Hair follicle dermal papilla cell (primary cell): ENCODE results near the gene ZSWIM5. TPM values are rescaled to one million over a fixed set of nuclear protein-coding genes. Genes with fewer than 3 reads are reported as not detected.

Experiments
- total RNA-seq: library from RNA; depleted of rRNA; stranded (reverse); fragments of >200 nt; gene quantifications from 2 replicates; pipeline ENCODE4 v1.2.3, GENCODE V29; 2012

The ZSWIM5 gene
- 0.24 and 0.49 TPM in 2 replicates for total RNA-seq

GRCh38 chr1:45205910-45206721 is at the start of gene ZSWIM5:
Gene ZSWIM5, minus strand, starts transcription at chr1:45206605. Its CDS starts 255 bp downstream, at chr1:45206350.

GRCh38 chr1:45011837-45012638 is 194.4 kb downstream of the ZSWIM5 start, which contains the start of gene UROD:
Gene UROD, plus strand, starts transcription at chr1:45012254. Its CDS starts 12 bp downstream, at chr1:45012266.

GRCh38 chr1:45010855-45011811 is 195.3 kb downstream of the ZSWIM5 start, which contains the start of gene HECTD3:
Gene HECTD3, minus strand, starts transcription at chr1:45011324. Its CDS starts 67 bp downstream, at chr1:45011257.

Other genes with a start within 250 kb of the ZSWIM5 start
- 27.3 and 29.8 TPM in 2 replicates for gene EIF2B3, start 220.0 kb downstream of the ZSWIM5 start, total RNA-seq
- gene HECTD3, start 195.3 kb downstream of the ZSWIM5 start, total RNA-seq = 40.1 and 41.7 TPM in 2 replicates
- gene UROD, start 194.4 kb downstream of the ZSWIM5 start, total RNA-seq = 105 and 112 TPM in 2 replicates
- 0.24 and 0.65 TPM in 2 replicates for gene HPDL, start 120.3 kb upstream of the ZSWIM5 start, total RNA-seq
- 11.7 TPM in 2 replicates for gene TOE1, start 133.6 kb upstream of the ZSWIM5 start, total RNA-seq
- gene MUTYH, start 133.8 kb upstream of the ZSWIM5 start, total RNA-seq = 12.3 and 15.7 TPM in 2 replicates